HG02588 (cell line): ENCODE results near the gene NEURL2.

Experiments
- ATAC-seq: cut with Tn5 transposase; IDR thresholded peaks from one replicate; pipeline ENCODE4 v1.9.1; 2021; ENCODE audit warnings: mild to moderate bottlenecking, moderate library complexity; ENCODE audit not compliant: unreplicated experiment

The NEURL2 gene

GRCh38 chr20:45920462-45921336, 29.7 kb upstream of the NEURL2 start:
- no peak for ATAC-seq

- no peak for ATAC-seq
Observed at GRCh38 chr20:45919542-45920399, 28.8 kb upstream of the NEURL2 start.

GRCh38 chr20:45918779-45919537, 27.9 kb upstream of the NEURL2 start:
- no peak for ATAC-seq

DNA sequence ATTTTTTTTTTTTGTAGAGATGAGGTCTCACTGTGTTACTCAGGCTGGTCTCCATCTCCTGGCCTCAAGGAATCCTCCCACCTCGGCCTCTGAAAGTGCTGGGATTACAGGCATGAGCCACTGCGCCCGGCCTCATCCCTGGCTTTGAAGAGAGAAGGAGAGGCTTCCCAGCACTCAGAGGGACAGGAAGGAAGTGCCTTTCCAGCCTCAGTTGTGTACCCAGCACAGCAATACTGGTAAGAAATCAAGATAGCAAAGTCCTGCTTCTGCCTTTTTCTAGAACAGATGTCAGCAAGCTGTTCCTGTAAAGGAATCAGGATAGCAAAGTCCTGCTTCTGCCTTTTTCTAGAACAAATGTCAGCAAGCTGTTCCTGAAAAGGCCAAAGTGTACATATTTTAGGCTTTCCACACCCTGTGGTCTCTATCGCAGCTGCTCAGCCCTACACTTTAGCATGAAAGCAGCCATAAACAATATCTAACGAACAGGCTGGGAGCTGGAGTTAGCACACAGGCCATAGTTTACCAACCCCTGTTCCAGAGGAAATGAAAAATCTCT, 27.3 kb upstream of the NEURL2 start:
- ATAC-seq, result no peak

DNA sequence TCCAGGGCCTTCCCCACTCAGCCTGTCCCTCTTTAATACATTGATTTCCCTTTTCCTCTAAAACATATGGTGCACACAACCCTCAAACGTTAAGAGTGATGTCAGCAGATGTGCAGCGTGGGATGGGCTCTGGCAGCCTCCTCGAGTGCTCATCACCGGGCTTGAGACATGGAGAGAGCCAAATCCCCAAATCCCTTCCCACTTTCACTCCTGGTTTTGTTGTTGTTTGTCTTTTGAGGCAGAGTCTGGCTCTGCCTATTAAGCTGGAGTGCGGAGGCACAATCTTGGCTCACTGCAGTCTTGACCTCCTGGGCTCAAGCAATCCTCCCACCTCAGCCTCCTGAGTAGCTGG, 26.8 kb upstream of the NEURL2 start:
- no peak for ATAC-seq

GRCh38 chr20:45913116-45913515, 22.1 kb upstream of the NEURL2 start:
- no peak for ATAC-seq

DNA sequence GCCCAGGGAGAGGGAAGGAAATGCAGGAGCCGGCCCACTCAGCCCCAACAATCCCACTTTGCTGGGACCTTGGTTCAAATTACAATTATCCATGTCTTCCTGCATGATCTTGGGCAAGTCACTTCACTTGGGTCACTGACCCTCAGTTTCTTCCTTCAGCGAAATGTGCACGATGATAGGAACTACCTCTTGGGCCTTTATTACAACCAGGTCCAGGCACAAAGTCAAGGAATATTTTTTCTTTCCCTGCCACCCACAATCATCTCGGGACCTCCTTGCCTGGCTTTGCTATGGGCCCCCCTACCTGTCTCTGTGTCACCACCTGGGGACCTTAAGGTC, 21.3 kb upstream of the NEURL2 start:
- ATAC-seq, result no peak

DNA sequence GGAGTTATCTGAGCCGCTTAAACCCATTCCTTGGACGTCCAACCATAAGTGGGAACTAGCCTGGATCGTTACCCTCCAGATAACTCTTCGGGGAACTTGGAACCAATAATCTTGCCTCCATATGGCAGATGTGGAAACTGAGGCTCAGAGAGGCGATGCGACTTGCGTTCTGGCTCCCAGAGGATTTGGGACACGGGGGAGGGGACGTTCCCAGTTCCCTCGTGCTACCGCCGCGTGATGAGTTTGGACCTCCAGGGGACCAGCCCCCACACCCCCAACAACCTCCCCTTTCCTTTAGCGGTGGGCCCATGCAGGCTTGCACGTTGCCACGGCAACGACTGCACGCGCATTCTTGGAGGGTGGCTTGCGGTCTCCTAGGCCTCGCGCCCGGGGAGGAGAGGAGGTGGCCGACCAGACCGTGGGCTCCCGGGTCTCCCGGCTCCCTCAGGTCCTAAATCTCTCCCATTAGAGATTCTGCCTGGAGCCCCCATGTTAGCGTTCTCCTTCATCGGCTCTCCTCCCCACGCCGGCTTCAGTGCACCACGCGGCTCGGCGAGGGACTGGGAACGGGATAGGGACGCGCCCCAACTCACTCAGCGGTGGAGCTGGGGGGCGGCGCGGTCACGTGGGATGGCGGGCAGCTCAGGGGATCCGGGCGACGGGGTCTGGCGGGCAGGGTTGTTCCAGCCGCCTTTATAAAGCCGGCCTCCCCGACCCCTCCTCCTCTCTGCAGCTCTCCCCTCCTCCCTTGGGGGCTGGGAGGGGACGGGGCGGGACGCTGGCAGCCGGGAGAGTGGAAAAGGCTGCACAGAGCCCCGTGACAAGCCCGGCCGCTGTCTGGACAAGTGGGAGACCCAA, 20.7 kb upstream of the NEURL2 start, which contains the start of gene PLTP:
PLTP (minus strand) TSS at position 670 of the 858 bp plus-strand sequence. CDS start 703 bp downstream, outside the sequence.
- no peak for ATAC-seq

GRCh38 chr20:45910670-45911485, 19.9 kb upstream of the NEURL2 start:
- ATAC-seq, result peak; percentile 79

DNA sequence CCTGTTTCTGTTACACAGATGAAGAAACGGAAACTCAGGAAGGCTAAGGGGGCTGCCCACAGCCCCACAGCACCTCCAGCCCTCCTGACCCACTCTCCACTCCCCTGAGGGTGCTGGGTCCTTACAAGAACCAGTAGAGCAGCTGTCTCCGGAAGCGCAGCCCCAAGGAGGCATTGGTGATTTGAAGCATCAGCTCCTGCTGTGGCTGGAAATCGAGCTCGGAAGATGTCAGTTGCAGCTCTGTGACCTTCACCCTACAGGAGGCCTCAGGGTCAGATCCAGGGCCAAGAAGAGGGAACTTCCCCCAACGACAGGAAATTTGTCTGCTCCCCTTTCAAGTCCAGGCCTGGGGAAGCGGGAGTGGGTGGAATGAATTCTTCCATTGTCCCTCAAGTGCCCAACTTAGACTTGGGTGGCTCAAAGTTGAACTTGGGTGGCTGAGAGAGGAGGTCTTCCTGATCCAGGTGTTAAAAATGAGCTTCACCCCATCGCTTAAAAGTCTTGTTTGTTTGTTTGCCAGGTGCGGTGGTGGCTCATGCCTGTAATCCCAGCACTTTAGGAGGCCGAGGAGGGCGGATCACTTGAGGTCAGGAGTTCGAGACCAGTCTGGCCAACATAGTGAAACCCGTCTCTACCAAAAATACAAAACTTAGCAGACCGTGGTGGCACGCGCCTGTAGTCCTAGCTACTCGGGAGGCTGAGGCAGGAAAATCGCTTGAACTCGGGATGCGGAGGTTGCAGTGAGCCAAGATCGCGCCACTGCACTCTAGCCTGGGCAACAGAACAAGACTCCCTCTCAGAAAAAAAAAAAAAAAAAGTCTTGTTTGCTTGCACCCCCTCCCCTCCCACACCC, 19.0 kb upstream of the NEURL2 start:
- ATAC-seq, result no peak

DNA sequence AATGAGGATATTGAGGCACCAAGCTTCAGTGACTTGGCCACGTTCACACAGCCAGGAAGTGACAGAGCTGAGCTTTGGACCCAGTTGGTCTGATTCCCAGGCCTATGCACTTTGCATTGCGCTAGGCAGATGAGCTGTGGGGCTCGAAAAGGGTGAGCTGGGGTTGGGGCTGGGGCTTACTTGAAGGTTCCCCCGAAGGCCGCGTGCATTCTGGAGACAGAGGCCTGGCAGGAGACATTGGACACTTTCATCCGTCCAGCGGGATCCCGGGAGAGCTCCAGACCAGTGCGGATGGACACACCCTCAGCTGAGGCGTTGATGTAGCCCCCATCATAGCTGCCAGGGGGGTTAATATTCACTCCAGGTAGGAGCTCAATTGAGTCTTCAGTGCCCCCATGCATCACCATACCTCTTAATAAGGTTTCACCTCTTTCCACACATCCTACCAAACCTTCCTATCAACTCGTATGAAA, 18.4 kb upstream of the NEURL2 start:
- ATAC-seq, result no peak

DNA sequence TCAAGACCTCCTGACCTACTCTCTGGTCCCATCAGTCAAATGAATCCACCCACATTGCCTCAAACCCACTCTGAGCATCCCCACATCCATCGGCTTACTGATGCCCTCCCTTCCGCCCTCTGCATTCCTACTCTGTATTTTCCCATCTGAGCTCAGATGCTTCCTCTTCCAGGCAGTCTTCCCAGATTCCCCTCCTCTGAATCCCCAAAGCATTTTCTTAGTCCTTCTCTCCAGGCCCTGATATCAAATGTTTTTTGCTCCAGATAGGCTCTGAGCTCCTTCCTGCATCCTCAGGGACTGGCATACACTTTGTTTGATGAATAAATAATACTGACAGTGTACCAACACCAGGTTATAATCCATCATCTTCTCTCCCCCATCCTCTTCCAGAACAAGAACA, 17.1 kb upstream of the NEURL2 start:
- no peak for ATAC-seq

- no peak for ATAC-seq
Observed at GRCh38 chr20:45907219-45907948, 16.4 kb upstream of the NEURL2 start.

GRCh38 chr20:45905505-45906079, 14.6 kb upstream of the NEURL2 start:
- ATAC-seq, result no peak

DNA sequence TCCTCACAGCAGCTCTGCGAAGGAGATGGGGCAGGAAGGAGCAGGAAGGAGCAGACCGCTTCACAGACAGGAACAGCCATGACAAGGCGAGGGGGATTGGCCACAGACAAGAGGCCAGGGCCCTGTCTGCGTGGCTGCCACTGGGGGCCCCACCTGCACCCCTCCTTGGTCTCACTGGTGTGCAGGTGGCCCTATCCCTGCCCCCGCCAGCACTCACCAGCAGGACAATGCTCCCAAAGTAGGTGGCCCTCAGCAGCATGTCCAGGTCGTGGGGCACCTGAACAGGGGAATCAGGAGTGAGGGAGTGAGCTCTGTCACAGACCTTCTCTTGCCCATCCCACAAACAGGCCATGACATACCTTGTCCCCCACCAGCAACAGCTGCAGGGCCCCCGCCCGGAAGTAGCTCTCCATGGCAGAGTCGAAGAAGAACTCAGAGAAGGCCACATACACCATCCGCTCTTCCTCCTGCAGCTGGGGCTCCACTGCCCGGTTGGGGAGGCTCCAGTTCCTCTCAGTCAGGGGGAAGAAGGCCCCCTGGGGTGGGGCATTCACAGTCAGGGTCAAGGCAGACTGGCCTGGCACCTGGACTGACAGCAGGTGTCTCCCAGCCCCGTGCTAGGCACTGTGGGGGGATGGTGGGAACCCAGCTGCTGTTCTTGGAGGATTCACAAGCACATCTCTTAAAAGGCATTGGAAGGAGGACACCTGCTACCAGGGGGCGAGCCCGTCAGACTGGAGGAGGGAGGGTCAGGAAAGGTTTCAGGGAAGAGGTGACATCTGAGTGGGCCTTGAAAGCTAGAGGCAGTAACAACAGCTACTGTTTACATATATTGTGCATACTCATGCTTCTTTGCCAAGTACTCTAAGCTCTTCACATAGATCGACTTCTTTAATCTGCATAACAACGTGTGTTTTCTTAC, 13.8 kb upstream of the NEURL2 start:
- ATAC-seq, result no peak

DNA sequence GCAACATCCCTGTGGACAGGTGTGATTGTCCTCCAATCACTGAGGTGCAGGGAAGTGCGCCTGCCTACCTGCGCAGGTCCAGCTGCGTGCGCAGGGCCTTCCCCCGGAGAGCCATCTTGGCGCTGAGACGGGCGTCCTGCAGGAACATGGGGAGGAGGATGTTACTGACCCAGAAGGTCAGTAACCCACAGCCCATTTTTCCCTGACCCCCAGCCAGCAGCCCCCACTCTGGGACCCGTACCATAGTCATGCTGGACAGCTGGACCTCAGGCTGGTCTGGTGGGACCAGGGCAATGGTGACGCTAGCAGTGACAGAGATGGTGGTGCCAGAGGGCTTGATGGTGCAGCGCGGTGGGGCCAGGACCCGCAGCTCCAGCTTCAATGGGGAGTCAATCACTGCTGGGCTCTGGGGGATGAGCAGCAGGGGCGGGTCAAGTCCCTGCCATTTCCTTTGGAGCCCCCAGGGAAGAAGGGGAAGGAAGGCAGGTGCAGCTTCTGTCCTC, 11.2 kb upstream of the NEURL2 start:
- ATAC-seq, result no peak
